Keratinocyte (primary cell): Measurements from ENCODE around the gene OARD1.

Source experiments
- CTCF ChIP-seq, 3 experiments: IDR thresholded peaks in 1 of 3; conservative IDR thresholded peaks in 1 of 3; optimal IDR thresholded peaks in 1 of 3; 2 replicates in 2 of 3; 3 replicates in 1 of 3; pipeline versions ENCODE3 to v1.5.1; 2011; ENCODE audit warnings: low read length in 3 of 3, mild to moderate bottlenecking in 3 of 3, moderate library complexity in 2 of 3, control low read depth in 1 of 3, inconsistent platforms in 1 of 3; ENCODE audit not compliant: insufficient read depth in 2 of 3; ENCODE audit errors: extremely low read depth in 1 of 3
- EZH2 ChIP-seq: IDR thresholded peaks from one replicate; pipeline ENCODE4 v1.6.1; 2012; ENCODE audit warnings: inconsistent platforms, mild to moderate bottlenecking, low read length, moderate library complexity

- TF ChIP-seq CTCF (optimal IDR thresholded peaks at IDR 0.05 in 1 of 3, IDR thresholded peaks at IDR 0.05 in 1 of 3, conservative IDR thresholded peaks at IDR 0.05 in 1 of 3; ENCODE audit: extremely low read depth in 1 of 3, insufficient read depth in 2 of 3, low read length in 3 of 3), result peak in 2 of 3 experiments; percentile 28 to 46
- TF ChIP-seq EZH2, result no peak
These were observed 20.4 kb upstream of the OARD1 start for GRCh38 chr6:41092421-41093140.
